Adrenal gland (tissue), 12 donors: ENCODE measurements around the gene ITPR1. TPM values are rescaled to one million over a fixed set of nuclear protein-coding genes. Genes with fewer than 3 reads are reported as not detected.

ENCODE experiments used
- DNase-seq, 7 donors: peaks; one replicate each; pipeline ENCODE4 v3.0.0-alpha.2; 2019 to 2020
- H3K27ac ChIP-seq, 5 donors: fragments of 200-600 bp; sonication (generic) in 4 of 5; 1 replicate in 3 of 5; 2 replicates in 2 of 5; pipeline versions ENCODE4 v1.5.1 to v1.8.0; 2016 to 2020; ENCODE audit warnings: mild to moderate bottlenecking in 1 of 5
- H3K27me3 ChIP-seq: fragments of 200-600 bp; 2 replicates; pipeline ENCODE4 v1.8.0; 2021
- H3K36me3 ChIP-seq, 2 donors: fragments of 200-600 bp; replicated peaks in 1 of 2; 1 replicate in 1 of 2; 2 replicates in 1 of 2; pipeline versions ENCODE4 v1.5.1 to v1.8.0; 2018 to 2022
- H3K4me1 ChIP-seq, 2 donors: fragments of 200-600 bp; replicated peaks in 1 of 2; 1 replicate in 1 of 2; 2 replicates in 1 of 2; pipeline versions ENCODE4 v1.5.1 to v1.8.0; 2018 to 2021
- H3K4me3 ChIP-seq, 4 donors: fragments of 200-600 bp; sonication (generic) in 3 of 4; one replicate each; pipeline ENCODE4 v1.5.1; 2016 to 2018
- H3K9me3 ChIP-seq, 3 donors: fragments of 200-600 bp; sonication (generic) in 1 of 3; replicated peaks in 1 of 3; 1 replicate in 2 of 3; 2 replicates in 1 of 3; pipeline versions ENCODE4 v1.5.1 to v1.8.0; 2016 to 2021
- POLR2A ChIP-seq, 2 donors: fragments of 450-650 bp; IDR thresholded peaks; one replicate each; pipeline ENCODE4 v1.6.1; 2017; ENCODE audit warnings: antibody characterized with exemption in 2 of 2, mild to moderate bottlenecking in 2 of 2, moderate library complexity in 1 of 2
- WGBS, 4 donors: extraction: QIAGEN DNeasy Blood & Tissue Kit in 2 of 4; methylation state at CpG; one replicate each; pipeline versions ENCODE4 v1.1.5 to v1.1.7; 2013 to 2017; 5-methylcytosine and 5-hydroxymethylcytosine counted together
- intact Hi-C, 2 donors: fragments of 100-400 bp; cut with DNase I; formaldehyde crosslinking; loops; one replicate each; pipeline versions ENCODE4 v1.14.1 to v1.15.0; 2022 to 2023
- polyA plus RNA-seq, 3 donors: library from polyadenylated mRNA; stranded (reverse); fragments of 200-250 nt in 2 of 3; fragments of 350-450 nt in 1 of 3; fragmentation: Illumina TruSeq in 1 of 3; extraction: RNeasy Lipid Tissue Mini Kit (QIAGEN cat#74804) in 1 of 3; gene quantifications; one replicate each; pipeline ENCODE4 v1.2.3, GENCODE V29; 2013 to 2014
- total RNA-seq, 9 donors: library from RNA; depleted of rRNA in 4 of 9; stranded (reverse); fragments of >200 nt in 4 of 9; fragments of 120-200 nt in 1 of 9; fragmentation: NEBNext Ultra II Directional in 1 of 9; extraction: Animal tissue kit (Norgen Biotek cat#: 25700) in 1 of 9; gene quantifications; one replicate each; pipeline versions ENCODE4 v1.1.0 to v1.2.4, GENCODE V29; 2013 to 2023
- TF ChIP-seq, protein P1 (sequence below), 6 experiments: fragments of 450-650 bp in 4 of 6; fragments of 200-600 bp in 2 of 6; sonication (generic) in 1 of 6; IDR thresholded peaks; 1 replicate in 5 of 6; 2 replicates in 1 of 6; pipeline versions ENCODE4 v1.5.1 to v1.8.0; 2016 to 2021; ENCODE audit warnings: antibody characterized with exemption in 6 of 6, mild to moderate bottlenecking in 2 of 6, moderate library complexity in 1 of 6
- donor health status: healthy with polysubstance abuse.
- donor health status: Bipolar disorder and iron deficiency.
- donor health status: DM: yes; HTN: yes; CAD: no.
- donor health status: DM: no; HTN: no; CAD: no.
- donor health status: DM: no; HTN: no; CAD: no.
- donor health status: DM: yes; HTN: yes; CAD: no.

ITPR1 gene
- total and polyA plus RNA-seq, 12 donors = 21.6 to 198 (median 76.6) TPM

DNA sequence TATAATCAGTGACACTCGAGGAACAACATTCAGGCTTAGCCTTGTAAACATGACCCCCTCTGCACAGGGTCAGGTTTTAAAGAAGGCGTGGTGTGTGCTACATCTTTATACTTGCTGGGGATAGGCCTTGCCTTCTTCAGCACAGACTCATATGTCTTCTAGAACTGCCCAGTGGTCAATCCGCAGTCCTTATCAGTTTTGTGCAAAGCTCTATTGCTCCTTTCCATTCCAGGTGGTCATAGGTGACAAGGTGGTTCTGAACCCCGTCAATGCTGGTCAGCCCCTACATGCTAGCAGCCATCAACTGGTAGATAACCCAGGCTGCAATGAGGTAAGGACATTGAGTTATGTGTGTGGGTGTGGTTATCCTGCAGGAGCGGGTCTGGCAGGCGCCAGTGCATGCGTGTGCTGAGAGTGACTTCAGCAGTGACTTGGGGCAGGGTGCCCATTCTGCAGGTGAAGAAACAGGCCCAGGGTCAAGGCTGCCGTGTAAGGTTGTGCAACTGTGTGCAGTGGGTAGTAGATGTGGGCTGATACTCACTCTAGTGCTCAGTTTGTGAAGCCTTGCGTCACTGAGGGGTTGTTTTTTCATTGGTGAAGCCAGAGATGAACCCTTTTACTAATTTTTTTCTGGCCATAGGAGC lies 150.9 kb downstream of the ITPR1 start:
- no peaks in the 10 kb centered on the region for H3K4me1 ChIP-seq
- peaks cover 0 to 15% of the 10 kb centered on the region in 2 donors for H3K36me3 ChIP-seq
- TF ChIP-seq, protein P1, sequence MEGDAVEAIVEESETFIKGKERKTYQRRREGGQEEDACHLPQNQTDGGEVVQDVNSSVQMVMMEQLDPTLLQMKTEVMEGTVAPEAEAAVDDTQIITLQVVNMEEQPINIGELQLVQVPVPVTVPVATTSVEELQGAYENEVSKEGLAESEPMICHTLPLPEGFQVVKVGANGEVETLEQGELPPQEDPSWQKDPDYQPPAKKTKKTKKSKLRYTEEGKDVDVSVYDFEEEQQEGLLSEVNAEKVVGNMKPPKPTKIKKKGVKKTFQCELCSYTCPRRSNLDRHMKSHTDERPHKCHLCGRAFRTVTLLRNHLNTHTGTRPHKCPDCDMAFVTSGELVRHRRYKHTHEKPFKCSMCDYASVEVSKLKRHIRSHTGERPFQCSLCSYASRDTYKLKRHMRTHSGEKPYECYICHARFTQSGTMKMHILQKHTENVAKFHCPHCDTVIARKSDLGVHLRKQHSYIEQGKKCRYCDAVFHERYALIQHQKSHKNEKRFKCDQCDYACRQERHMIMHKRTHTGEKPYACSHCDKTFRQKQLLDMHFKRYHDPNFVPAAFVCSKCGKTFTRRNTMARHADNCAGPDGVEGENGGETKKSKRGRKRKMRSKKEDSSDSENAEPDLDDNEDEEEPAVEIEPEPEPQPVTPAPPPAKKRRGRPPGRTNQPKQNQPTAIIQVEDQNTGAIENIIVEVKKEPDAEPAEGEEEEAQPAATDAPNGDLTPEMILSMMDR (IDR thresholded peaks at IDR 0.05) = no peak
- no peak for TF ChIP-seq POLR2A (IDR thresholded peaks at IDR 0.05)
- WGBS, 4 donors = 68 to 80% (median 75%) methylated on average over 9 of the region's 9 CpGs
- intact Hi-C loops = no loop called here
- H3K27ac ChIP-seq = no peak overlapping the region
- DNase-seq = peak; percentile 21 to 73 (median 53)
- no peaks in the 10 kb centered on the region for H3K9me3 ChIP-seq
- no peak overlapping the region for H3K4me3 ChIP-seq
- H3K27me3 ChIP-seq = no peaks in the 10 kb centered on the region

DNA sequence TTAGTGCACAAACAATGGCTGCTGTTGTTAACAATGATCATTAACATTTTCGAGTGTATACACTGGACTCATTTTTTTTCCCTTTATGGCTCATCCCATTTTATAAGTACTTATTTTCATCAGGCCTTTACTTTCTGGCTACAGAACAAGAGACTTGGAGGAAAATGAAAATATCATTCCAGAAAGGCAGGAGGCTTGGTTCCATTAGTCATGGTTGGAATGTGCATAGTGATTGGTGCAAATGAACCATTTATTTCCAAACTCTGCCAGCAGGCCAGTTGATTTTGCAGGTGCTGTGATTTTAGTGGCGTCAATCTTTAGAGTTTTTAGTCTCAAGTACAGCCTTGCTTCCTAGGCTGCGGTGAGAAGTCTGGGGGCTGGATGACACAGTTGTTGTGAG lies 151.8 kb downstream of the ITPR1 start:
- H3K36me3 ChIP-seq = peaks cover 0 to 15% of the 10 kb centered on the region in 2 donors
- intact Hi-C loops = no loop called here
- H3K4me3 ChIP-seq = no peak overlapping the region
- H3K27me3 ChIP-seq = no peaks in the 10 kb centered on the region
- H3K4me1 ChIP-seq = no peaks in the 10 kb centered on the region
- WGBS, 4 donors = 91 to 95% (median 93%) methylated on average over 3 of the region's 3 CpGs
- H3K9me3 ChIP-seq = no peaks in the 10 kb centered on the region
- H3K27ac ChIP-seq = no peak overlapping the region
- TF ChIP-seq, protein P1 (IDR thresholded peaks at IDR 0.05) = no peak
- TF ChIP-seq POLR2A (IDR thresholded peaks at IDR 0.05) = no peak
- DNase-seq = no peak

DNA sequence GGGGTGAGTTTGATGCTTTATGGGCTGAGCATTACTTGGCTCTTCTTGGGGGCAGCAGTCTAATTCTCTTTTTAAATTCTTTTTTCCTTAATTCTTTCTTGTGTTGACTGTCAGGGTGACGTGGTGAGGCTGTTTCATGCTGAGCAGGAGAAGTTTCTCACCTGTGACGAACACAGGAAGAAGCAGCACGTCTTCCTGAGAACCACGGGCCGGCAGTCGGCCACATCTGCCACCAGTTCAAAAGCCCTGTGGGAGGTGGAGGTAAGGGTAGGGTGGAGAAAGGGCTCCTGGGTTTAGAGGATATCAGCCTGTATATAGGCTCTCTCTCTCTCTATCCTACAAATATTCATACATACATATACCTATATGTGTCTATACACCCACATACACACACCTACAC lies 152.3 kb downstream of the ITPR1 start:
- no peak for DNase-seq
- H3K27me3 ChIP-seq = no peaks in the 10 kb centered on the region
- TF ChIP-seq, protein P1 (IDR thresholded peaks at IDR 0.05) = no peak
- no peak for TF ChIP-seq POLR2A (IDR thresholded peaks at IDR 0.05)
- H3K4me1 ChIP-seq = no peaks in the 10 kb centered on the region
- peaks cover 0 to 14% of the 10 kb centered on the region in 2 donors for H3K36me3 ChIP-seq
- no peak overlapping the region for H3K27ac ChIP-seq
- H3K4me3 ChIP-seq = no peak overlapping the region
- H3K9me3 ChIP-seq = no peaks in the 10 kb centered on the region
- WGBS, 4 donors = 85 to 94% (median 91%) methylated on average over 6 of the region's 6 CpGs
- intact Hi-C loops = no loop called here

DNA sequence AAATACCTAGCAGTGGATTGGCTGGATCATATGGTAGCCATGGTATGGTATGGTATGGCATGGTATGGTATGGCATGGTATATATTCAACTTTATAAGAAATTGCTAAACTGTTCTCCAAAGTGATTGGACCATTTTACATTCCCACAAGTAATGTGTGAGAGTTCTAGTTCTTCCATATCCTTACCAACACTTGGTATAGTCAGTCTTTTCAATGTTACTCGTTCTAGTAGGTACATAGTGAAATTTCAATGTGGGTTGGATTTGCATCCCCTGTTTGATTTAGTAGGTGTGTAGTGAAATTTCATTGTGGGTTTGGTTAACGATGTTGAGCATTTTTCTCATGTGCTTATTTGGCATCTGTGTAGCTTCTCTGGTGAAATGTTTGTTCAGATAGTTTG lies 154.3 kb downstream of the ITPR1 start:
- Histone ChIP-seq H3K36me3 (peaks cover 0 to 19% of the 10 kb centered on the region in 2 donors), H3K9me3 (no peaks in the 10 kb centered on the region), H3K4me3 (no peak overlapping the region), H3K27me3 (no peaks in the 10 kb centered on the region), H3K4me1 (no peaks in the 10 kb centered on the region), H3K27ac (no peak overlapping the region)
- intact Hi-C loops = no loop called here
- TF ChIP-seq, protein P1 (IDR thresholded peaks at IDR 0.05) = no peak
- no peak for TF ChIP-seq POLR2A (IDR thresholded peaks at IDR 0.05)
- 93 to 99% (median 96%) methylated on average over 2 of the region's 2 CpGs for WGBS, 4 donors
- DNase-seq = no peak
